Activated CD4-positive, alpha-beta T cell treated with anti-CD3 and anti-CD28 coated beads, Interleukin-2, amount 10 ng/mL, durations not matched to agents 7 days and 5 days (primary cell): ENCODE results near the gene CMTM1. TPM values are rescaled to one million over a fixed set of nuclear protein-coding genes. Genes with fewer than 3 reads are reported as not detected.
"Not testable (repeated sequence)": the region's sequence is repeated elsewhere in the genome, so short reads cannot be mapped to it uniquely, and the experiment has no call there.

ENCODE experiments used
- CTCF ChIA-PET: fragments of 350-600 bp; sonication (Branson Sonifier 250); formaldehyde crosslinking; loops from one replicate; lab custom pipeline; 2021; ENCODE audit warnings: antibody characterized with exemption; lab: Charles Lee
- POLR2A ChIA-PET: fragments of 350-600 bp; sonication (Branson Sonifier 250); formaldehyde crosslinking; loops from one replicate; lab custom pipeline; 2021; ENCODE audit warnings: antibody characterized with exemption; lab: Charles Lee
- DNase-seq: peaks from one replicate; pipeline ENCODE4 v3.0.0-alpha.2; 2020
- H3K27ac Mint-ChIP-seq: one replicate; pipeline ENCODE4 v1.8.0; 2021; ENCODE audit warnings: mild to moderate bottlenecking, moderate library complexity, mixed read lengths
- H3K27me3 Mint-ChIP-seq: one replicate; pipeline ENCODE4 v1.8.0; 2021; ENCODE audit warnings: mixed read lengths
- H3K36me3 Mint-ChIP-seq: one replicate; pipeline ENCODE4 v1.8.0; 2021; ENCODE audit warnings: low read depth, mixed read lengths
- H3K4me1 Mint-ChIP-seq: one replicate; pipeline ENCODE4 v1.8.0; 2021; ENCODE audit warnings: mixed read lengths
- H3K4me3 Mint-ChIP-seq: one replicate; pipeline ENCODE4 v1.8.0; 2021; ENCODE audit warnings: mild to moderate bottlenecking, moderate library complexity, mixed read lengths
- H3K9me3 Mint-ChIP-seq: one replicate; pipeline ENCODE4 v1.8.0; 2021; ENCODE audit warnings: mixed read lengths
- total RNA-seq, 2 experiments: library from RNA; stranded (reverse); gene quantifications; one replicate each; pipeline ENCODE4 v1.2.3, GENCODE V29; 2021

The CMTM1 gene
- total RNA-seq, 2 experiments from 2014 or later, result 12.3 to 15.3 TPM

DNA sequence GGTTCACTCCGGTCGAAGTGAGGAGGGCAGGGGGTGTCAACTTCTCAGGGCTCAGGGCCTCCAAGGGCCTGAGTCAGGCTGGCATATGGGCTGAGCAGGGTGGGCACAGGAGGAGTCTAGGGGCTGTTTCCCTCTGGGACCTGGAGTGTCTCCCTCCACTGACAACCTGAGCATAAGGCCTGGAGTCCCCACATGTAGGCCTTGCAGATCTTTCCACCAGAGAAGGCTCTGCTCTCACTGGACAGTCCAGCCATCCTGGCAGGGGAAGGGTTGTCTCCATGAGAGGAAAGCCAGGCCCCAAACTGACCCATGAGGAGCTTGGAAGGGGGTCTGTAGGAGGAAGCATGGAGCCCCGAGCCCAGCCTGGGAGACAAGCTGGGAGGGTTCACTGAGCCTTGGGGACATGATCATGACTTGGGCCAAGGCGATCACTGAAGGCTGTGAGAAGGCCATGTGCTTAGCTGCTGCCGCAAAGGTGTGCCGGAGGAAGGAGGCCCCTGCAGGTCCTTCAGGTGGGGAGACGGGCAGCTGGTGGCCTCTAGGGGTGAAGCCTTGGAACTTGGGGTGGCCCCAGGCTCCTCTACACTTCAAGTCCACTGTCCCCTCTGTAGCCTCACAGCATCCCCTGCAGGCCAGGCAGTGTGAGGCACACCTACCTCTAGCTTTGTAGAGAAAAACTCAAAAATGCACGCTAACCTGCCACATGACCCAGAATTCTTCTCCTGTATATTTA is 22.9 kb downstream of the CMTM1 start:
- Mint-ChIP-seq H3K27ac (peak overlapping the region; percentile 71), H3K9me3 (peaks cover 3% of the 10 kb centered on the region), H3K27me3 (no peaks in the 10 kb centered on the region), H3K4me3 (peak overlapping the region; percentile 49), H3K4me1 (peaks cover 53% of the 10 kb centered on the region), H3K36me3 (no peaks in the 10 kb centered on the region)
- POLR2A ChIA-PET, result interaction anchor here (0.6 to 1.3 kb wide), 2 partner anchors 19 to 36 kb away, joined by 3 to 4 read pairs; no protein-coding TSS in a partner anchor
- CTCF ChIA-PET, result interaction anchor here (0.5 to 2.6 kb wide), 27 partner anchors 9 to 279 kb away, joined by 3 to 24 read pairs (median 5); partner anchors contain the start of gene CMTM2
- DNase-seq, result peak; percentile 72

- ChIA-PET POLR2A (interaction anchor here (0.7 to 1.3 kb wide), 2 partner anchors 18 to 68 kb away, joined by 3 read pairs; no protein-coding TSS in a partner anchor), CTCF (interaction anchor here (0.9 to 2.6 kb wide), 11 partner anchors 8 to 184 kb away, joined by 3 to 24 read pairs (median 9); no protein-coding TSS in a partner anchor)
- Mint-ChIP-seq H3K4me3 (peak overlapping the region; percentile 67), H3K4me1 (peaks cover 57% of the 10 kb centered on the region), H3K9me3 (peaks cover 3% of the 10 kb centered on the region), H3K36me3 (no peaks in the 10 kb centered on the region), H3K27me3 (no peaks in the 10 kb centered on the region), H3K27ac (peak overlapping the region; percentile 81)
- peak; percentile 64 for DNase-seq
Observed at GRCh38 chr16:66590322-66590721, 24.1 kb downstream of the CMTM1 start.

DNA sequence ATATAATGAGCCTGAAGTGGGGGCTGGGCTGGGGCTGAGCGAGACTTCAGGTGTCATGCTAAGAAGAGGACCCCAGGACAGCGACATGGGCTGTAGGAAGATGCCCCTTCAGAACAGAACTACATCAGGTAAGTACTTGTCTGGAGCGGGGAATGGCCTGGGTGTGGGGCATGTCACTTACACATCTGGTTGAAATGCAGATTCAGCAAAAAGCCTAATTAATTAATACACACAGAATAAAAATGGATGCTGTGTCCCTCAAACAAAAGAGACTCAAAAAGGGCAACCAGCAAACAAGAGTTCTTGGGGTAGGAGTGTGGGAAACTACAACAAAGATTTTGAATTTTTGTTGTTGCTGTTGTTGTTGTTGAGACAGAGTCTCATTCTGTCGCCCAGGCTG is 24.8 kb downstream of the CMTM1 start:
- peak overlapping the region; percentile 67 for H3K4me3 Mint-ChIP-seq

DNA sequence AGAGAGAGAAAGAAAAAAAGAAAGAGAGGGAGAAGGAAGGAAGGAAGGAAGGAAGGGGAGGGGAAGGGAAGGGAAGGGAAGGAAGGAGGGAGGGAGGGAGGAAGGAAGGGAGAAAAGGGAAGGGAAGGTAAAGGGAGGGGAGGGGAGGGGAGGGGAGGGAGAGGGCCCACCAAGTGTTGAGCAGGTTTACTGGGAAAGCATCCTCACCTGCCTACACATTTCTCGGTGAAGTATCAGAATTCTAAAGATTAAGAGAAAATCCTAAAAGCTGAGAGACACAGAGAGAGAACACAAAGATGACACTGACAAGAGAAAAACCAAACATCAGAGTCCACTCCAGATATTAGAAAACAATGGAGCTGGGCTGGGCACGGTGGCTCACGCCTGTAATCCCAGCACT is 26.0 kb downstream of the CMTM1 start:
- no peaks in the 10 kb centered on the region for H3K36me3 Mint-ChIP-seq
- no peaks in the 10 kb centered on the region for H3K27me3 Mint-ChIP-seq
- peak overlapping the region; percentile 41 for H3K27ac Mint-ChIP-seq
- peaks cover 57% of the 10 kb centered on the region for H3K4me1 Mint-ChIP-seq
- H3K4me3 Mint-ChIP-seq, result no peak overlapping the region
- CTCF ChIA-PET, result interaction anchor here (1.5 kb wide), 1 partner anchor 16 kb away, joined by 5 read pairs; no protein-coding TSS in a partner anchor
- DNase-seq, result no peak
- H3K9me3 Mint-ChIP-seq, result peaks cover 3% of the 10 kb centered on the region
- POLR2A ChIA-PET, result no interaction called here

More for the DNA sequence above, 24.8 kb downstream of the CMTM1 start:
- Mint-ChIP-seq H3K36me3 (no peaks in the 10 kb centered on the region), H3K27me3 (no peaks in the 10 kb centered on the region), H3K9me3 (peaks cover 3% of the 10 kb centered on the region), H3K4me1 (peaks cover 52% of the 10 kb centered on the region), H3K27ac (no peak overlapping the region)
- ChIA-PET CTCF (interaction anchor here (0.9 to 2.6 kb wide), 9 partner anchors 7 to 185 kb away, joined by 3 to 24 read pairs (median 9); no protein-coding TSS in a partner anchor), POLR2A (interaction anchor here (0.7 kb wide), 1 partner anchor 69 kb away, joined by 3 read pairs; no protein-coding TSS in a partner anchor)
- no peak for DNase-seq

DNA sequence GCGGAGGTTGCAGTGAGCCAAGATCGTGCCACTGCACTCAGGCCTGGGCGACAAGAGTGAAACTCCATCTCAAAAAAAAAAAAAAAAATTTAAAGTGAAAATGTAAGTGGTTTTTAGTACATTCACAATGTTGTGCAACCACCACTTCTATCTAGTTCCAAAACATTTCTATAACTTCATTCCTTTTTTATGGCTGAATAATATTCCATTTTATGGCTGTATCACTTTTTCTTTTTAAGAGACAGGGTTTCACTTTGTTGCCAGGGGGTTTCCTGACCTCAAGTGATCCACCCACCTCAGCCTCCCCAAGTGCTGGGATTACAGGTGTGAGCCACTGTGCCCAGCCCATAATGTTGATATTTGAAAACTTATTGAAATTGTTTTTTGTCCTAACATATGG is 26.6 kb downstream of the CMTM1 start:
- Mint-ChIP-seq H3K4me3 (no peak overlapping the region), H3K9me3 (peaks cover 3% of the 10 kb centered on the region), H3K27me3 (no peaks in the 10 kb centered on the region), H3K27ac (no peak overlapping the region), H3K4me1 (peaks cover 57% of the 10 kb centered on the region), H3K36me3 (no peaks in the 10 kb centered on the region)
- no peak for DNase-seq
- CTCF ChIA-PET, result interaction anchor here (0.6 to 1.5 kb wide), 2 partner anchors 10 to 15 kb away, joined by 3 to 5 read pairs; no protein-coding TSS in a partner anchor
- POLR2A ChIA-PET, result no interaction called here

GRCh38 chr16:66594739-66595138 is 28.5 kb downstream of the CMTM1 start:
- no peak overlapping the region for H3K4me3 Mint-ChIP-seq
- ChIA-PET CTCF (interaction anchor here (0.6 kb wide), 1 partner anchor 1202 kb away, joined by 3 read pairs; no protein-coding TSS in a partner anchor), POLR2A (interaction anchor here (0.6 kb wide), 1 partner anchor 43 kb away, joined by 3 read pairs; no protein-coding TSS in a partner anchor)
- no peaks in the 10 kb centered on the region for H3K27me3 Mint-ChIP-seq
- H3K36me3 Mint-ChIP-seq, result no peaks in the 10 kb centered on the region
- H3K27ac Mint-ChIP-seq, result no peak overlapping the region
- no peak for DNase-seq
- H3K4me1 Mint-ChIP-seq, result peaks cover 54% of the 10 kb centered on the region
- peaks cover 3% of the 10 kb centered on the region for H3K9me3 Mint-ChIP-seq

- H3K27me3 Mint-ChIP-seq, DNase-seq, H3K36me3 Mint-ChIP-seq, H3K4me3 Mint-ChIP-seq, POLR2A ChIA-PET: not testable (repeated sequence)
- CTCF ChIA-PET, result interaction anchor here (0.6 to 4.7 kb wide), 5 partner anchors 12 to 188 kb away, joined by 3 to 25 read pairs (median 3); partner anchors contain the start of gene CKLF
- peak overlapping the region; percentile 91 for H3K27ac Mint-ChIP-seq
- peaks cover 51% of the 10 kb centered on the region for H3K4me1 Mint-ChIP-seq
- H3K9me3 Mint-ChIP-seq, result peaks cover 10% of the 10 kb centered on the region
Observed at GRCh38 chr16:66596559-66596958, 30.3 kb downstream of the CMTM1 start.

DNA sequence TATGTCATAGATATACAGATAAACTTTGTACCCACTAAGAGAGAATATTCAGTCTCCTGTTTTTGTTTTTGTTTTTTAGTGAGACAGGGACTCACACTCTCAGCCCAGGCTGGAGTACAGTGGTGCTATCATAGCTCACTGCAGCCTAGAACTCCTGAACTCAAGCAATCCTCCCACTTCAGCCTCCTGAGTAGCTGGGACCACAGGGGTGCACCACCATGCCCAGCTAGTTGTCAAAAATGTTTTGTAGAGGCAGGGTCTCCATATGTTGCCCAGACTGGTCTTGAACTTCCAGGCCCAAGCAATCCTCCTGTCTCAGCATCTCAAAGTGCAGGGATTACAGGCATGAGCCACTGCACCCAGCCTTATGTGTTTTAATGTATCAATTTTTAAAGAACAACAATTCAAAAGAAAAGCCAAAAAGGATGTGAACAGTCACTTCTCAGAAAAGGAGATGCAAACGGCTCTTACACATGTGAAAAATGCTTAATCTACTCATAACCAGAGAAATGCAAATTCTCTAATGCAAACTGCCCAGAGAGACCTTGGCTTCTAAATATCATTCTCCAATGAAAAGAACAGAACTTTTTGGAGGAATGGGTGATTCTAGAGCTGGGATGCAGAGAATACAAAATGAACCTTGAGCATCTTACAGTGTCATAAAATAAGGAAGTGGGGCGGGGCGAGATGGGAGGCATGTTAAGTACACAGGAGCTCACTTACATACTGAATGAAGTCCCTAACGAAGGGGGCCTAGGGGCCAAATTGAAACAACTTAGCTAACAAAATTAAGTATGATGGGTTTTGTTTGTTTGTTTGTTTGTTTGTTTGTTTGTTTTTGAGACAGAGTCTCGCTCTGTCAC is 31.0 kb downstream of the CMTM1 start:
- Mint-ChIP-seq H3K27me3 (no peaks in the 10 kb centered on the region), H3K27ac (peak overlapping the region; percentile 91), H3K36me3 (peaks cover 11% of the 10 kb centered on the region), H3K9me3 (peaks cover 10% of the 10 kb centered on the region), H3K4me3 (peak overlapping the region; percentile 42), H3K4me1 (peaks cover 48% of the 10 kb centered on the region)
- peak; percentile 33 for DNase-seq
- POLR2A ChIA-PET, result interaction anchor here (0.9 kb wide), 1 partner anchor 33 kb away, joined by 4 read pairs; no protein-coding TSS in a partner anchor
- CTCF ChIA-PET, result interaction anchor here (0.9 to 4.7 kb wide), 5 partner anchors 7 to 82 kb away, joined by 3 to 25 read pairs (median 3); no protein-coding TSS in a partner anchor

- Mint-ChIP-seq H3K9me3 (peaks cover 10% of the 10 kb centered on the region), H3K36me3 (peaks cover 11% of the 10 kb centered on the region), H3K4me1 (peaks cover 53% of the 10 kb centered on the region), H3K27ac (peak overlapping the region; percentile 82), H3K27me3 (no peaks in the 10 kb centered on the region), H3K4me3 (no peak overlapping the region)
- ChIA-PET CTCF (interaction anchor here (0.7 to 4.7 kb wide), 7 partner anchors 8 to 192 kb away, joined by 3 to 25 read pairs (median 4); no protein-coding TSS in a partner anchor), POLR2A (interaction anchor here (0.9 kb wide), 1 partner anchor 34 kb away, joined by 4 read pairs; no protein-coding TSS in a partner anchor)
- peak; percentile 29 for DNase-seq
Observed at GRCh38 chr16:66598111-66598510, 31.9 kb downstream of the CMTM1 start.

DNA sequence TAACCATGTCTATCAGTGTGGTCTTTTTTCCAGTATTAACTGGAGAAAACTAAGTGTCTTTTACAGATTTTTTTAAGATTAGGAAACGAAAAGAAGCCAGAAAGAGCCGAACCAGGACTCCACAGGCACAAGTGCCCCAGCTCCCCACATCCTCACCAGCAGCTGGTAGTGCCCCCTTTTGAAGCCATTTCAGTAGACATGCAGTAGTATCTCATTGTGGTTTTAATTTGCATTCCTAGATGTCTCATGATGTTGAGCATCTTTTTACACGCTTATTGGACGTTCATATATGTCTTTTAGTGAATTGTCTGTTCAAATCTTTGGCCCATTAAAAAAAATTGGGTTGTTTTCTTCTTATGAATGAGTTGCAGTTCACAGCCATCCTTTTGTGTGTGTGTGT is 33.5 kb downstream of the CMTM1 start:
- Mint-ChIP-seq H3K9me3 (peaks cover 7% of the 10 kb centered on the region), H3K4me3 (no peak overlapping the region), H3K27ac (peak overlapping the region; percentile 39), H3K27me3 (no peaks in the 10 kb centered on the region), H3K36me3 (peaks cover 11% of the 10 kb centered on the region), H3K4me1 (peaks cover 59% of the 10 kb centered on the region)
- POLR2A ChIA-PET, result no interaction called here
- CTCF ChIA-PET, result interaction anchor here (4.7 kb wide), 1 partner anchor 9 kb away, joined by 25 read pairs; no protein-coding TSS in a partner anchor
- DNase-seq, result peak; percentile 32

- CTCF ChIA-PET, result interaction anchor here (0.8 to 4.7 kb wide), 2 partner anchors 8 to 50 kb away, joined by 4 to 25 read pairs; no protein-coding TSS in a partner anchor
- peaks cover 55% of the 10 kb centered on the region for H3K4me1 Mint-ChIP-seq
- DNase-seq, result no peak
- H3K9me3 Mint-ChIP-seq, result peaks cover 7% of the 10 kb centered on the region
- H3K4me3 Mint-ChIP-seq, result no peak overlapping the region
- H3K36me3 Mint-ChIP-seq, result peaks cover 11% of the 10 kb centered on the region
- H3K27ac Mint-ChIP-seq, result no peak overlapping the region
- POLR2A ChIA-PET, result no interaction called here
- no peaks in the 10 kb centered on the region for H3K27me3 Mint-ChIP-seq
Observed at GRCh38 chr16:66600477-66600876, 34.2 kb downstream of the CMTM1 start.

DNA sequence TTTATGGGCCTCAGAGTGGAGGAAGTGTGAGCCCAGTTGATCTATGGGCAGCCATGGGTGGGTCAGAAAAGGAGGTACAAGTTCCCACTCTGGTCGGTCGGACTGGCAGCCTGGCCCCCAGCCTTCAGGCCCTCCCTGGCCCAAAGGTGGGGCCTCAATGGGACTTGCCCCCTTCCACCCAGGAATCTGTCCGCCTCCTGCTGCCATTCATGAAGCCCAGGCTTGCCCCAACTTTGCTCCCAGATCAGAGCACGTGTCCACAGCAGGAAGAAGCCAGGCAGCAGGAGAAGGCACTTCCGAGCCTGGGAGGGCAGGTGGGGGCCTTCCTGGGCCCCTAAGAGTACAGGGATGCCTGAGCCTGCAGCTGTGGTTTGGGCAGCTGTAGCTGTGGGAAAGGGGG is 35.2 kb downstream of the CMTM1 start:
- peaks cover 7% of the 10 kb centered on the region for H3K9me3 Mint-ChIP-seq
- H3K27me3 Mint-ChIP-seq, result no peaks in the 10 kb centered on the region
- DNase-seq, result no peak
- ChIA-PET CTCF (interaction anchor here (1.2 to 1.5 kb wide), 2 partner anchors 12 to 81 kb away, joined by 3 to 7 read pairs; no protein-coding TSS in a partner anchor), POLR2A (no interaction called here)
- peaks cover 60% of the 10 kb centered on the region for H3K4me1 Mint-ChIP-seq
- no peak overlapping the region for H3K4me3 Mint-ChIP-seq
- no peak overlapping the region for H3K27ac Mint-ChIP-seq
- peaks cover 13% of the 10 kb centered on the region for H3K36me3 Mint-ChIP-seq
